Fibroblast of the aortic adventitia (primary cell): ENCODE results near the gene HBG2. TPM values are rescaled to one million over a fixed set of nuclear protein-coding genes. Genes with fewer than 3 reads are reported as not detected.

Experiments
- total RNA-seq: library from RNA; depleted of rRNA; stranded (reverse); fragments of >200 nt; gene quantifications from 2 replicates; pipeline ENCODE4 v1.2.3, GENCODE V29; 2012; ENCODE audit warnings: low replicate concordance

HBG2 gene
- total RNA-seq, 1 donor: not detected

Other genes with a start within 250 kb of the HBG2 start
- gene OR52J3, start 208.3 kb downstream of the HBG2 start, total RNA-seq: not detected in 2 replicates
- gene OR52E2, start 195.2 kb downstream of the HBG2 start, total RNA-seq: not detected in 2 replicates
- not detected in 2 replicates for gene OR52E1, start 185.2 kb downstream of the HBG2 start, total RNA-seq
- not detected in 2 replicates for gene OR52A5, start 116.4 kb downstream of the HBG2 start, total RNA-seq
- not detected in 2 replicates for gene OR52A1, start 100.0 kb downstream of the HBG2 start, total RNA-seq
- gene OR51V1, start 54.1 kb downstream of the HBG2 start, total RNA-seq: not detected in 2 replicates
- not detected in 2 replicates for gene HBB, start 27.7 kb downstream of the HBG2 start, total RNA-seq
- 4.8 TPM in 1 of 2 replicates, not detected in the other for gene HBD, start 20.3 kb downstream of the HBG2 start, total RNA-seq
- gene HBG1, start 4.9 kb downstream of the HBG2 start, total RNA-seq: not detected in 2 replicates
- not detected in 2 replicates for gene HBE1, start 15.2 kb upstream of the HBG2 start, total RNA-seq
- gene OR51B4, start 47.2 kb upstream of the HBG2 start, total RNA-seq: 0.18 TPM in 1 of 2 replicates, not detected in the other
- not detected in 2 replicates for gene OR51B2, start 69.5 kb upstream of the HBG2 start, total RNA-seq
- gene OR51B5, start 88.7 kb upstream of the HBG2 start, total RNA-seq: not detected in 2 replicates
- gene OR51B6, start 96.7 kb upstream of the HBG2 start, total RNA-seq: not detected in 2 replicates
- gene OR51M1, start 129.0 kb upstream of the HBG2 start, total RNA-seq: under 0.01 TPM in 1 of 2 replicates, not detected in the other
- not detected in 2 replicates for gene OR51Q1, start 167.3 kb upstream of the HBG2 start, total RNA-seq
- gene OR51I1, start 186.7 kb upstream of the HBG2 start, total RNA-seq: 0.09 TPM in 1 of 2 replicates, not detected in the other
- gene OR51I2, start 194.5 kb upstream of the HBG2 start, total RNA-seq: not detected in 2 replicates
- gene OR52D1, start 233.9 kb upstream of the HBG2 start, total RNA-seq: not detected in 2 replicates